ENCODE measurements around the gene KATNIP. TPM values are rescaled to one million over a fixed set of nuclear protein-coding genes. Genes with fewer than 3 reads are reported as not detected.

Gene KATNIP
- total RNA-seq = 19.3 and 27.5 TPM in 2 replicates

DNA sequence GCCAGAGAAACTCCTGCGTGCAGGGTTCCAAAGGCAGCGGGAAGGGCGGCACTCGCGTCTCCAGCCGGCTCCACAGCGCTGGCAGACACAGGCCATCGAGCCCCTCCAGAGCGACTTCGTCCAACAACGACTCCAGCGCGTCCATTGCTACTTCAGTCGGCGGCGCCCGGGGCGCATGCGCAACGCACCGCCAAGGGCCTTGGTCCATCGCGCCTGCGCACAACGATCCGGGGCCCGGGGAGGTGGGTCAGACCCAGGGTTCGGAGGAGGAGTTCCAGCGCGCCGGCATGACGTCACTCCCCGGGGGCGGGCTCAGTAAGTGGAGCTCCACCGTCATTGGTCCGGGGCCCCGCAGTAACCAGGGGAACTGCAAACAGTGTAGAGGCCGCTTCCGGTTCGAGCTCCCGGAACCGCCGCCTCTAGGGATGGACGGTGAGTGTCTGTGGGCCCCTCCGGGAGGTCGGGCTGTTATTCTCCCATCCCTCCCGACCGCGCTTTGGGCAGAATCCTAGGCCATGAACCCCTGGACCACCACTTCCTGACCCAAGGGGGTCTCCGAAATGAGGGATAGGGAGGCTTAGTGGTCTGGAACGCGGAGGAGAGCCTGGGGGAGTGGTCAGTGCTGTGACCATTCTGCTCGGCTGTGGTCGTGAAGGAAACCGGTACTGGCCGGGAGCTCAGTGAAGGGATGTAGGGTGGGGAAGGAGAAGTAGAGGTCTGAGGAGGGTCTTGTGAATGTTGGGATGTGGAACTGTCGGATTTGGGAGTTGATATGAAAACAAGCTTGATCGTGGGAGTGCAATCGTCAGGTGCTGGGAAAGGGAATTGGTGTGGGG, at the start of gene KATNIP, which contains the start of gene GTF3C1:
Gene KATNIP (plus strand): TSS at position 399 of the 836 bp plus-strand sequence. CDS start 27 bp downstream, at position 426.
Gene GTF3C1 (minus strand): TSS at position 168 of the 836 bp plus-strand sequence. CDS start 23 bp downstream, at position 145.
- peak; percentile 66 for DNase-seq (ENCODE audit: extremely low read depth, low read depth, low spot score)

DNA sequence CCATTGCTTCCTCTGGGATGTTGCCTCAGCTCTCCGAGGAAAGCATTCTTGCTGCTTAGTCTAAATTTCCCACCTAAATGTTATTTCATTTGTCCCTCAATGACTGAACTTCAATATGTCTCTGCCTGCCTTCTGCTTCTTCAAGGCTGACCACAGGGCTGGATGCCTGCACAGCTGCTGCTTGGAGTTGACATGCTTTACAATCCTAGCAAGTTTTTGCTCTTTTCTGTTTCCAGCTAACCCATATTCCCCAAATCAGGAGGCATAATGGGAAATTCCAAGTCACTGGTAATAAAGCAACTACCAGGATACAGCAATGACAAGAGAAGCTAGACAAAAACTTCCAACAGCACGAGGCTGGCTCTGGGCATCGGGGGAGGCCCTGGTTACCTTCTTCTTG, 49.1 kb upstream of the KATNIP start:
- no peak for DNase-seq (ENCODE audit: extremely low read depth, low read depth, low spot score)

GRCh38 chr16:27503662-27504061, 46.3 kb upstream of the KATNIP start:
- no peak for DNase-seq (ENCODE audit: extremely low read depth, low read depth, low spot score)

GRCh38 chr16:27505297-27506236, 44.4 kb upstream of the KATNIP start:
- no peak for DNase-seq (ENCODE audit: extremely low read depth, low read depth, low spot score)

DNA sequence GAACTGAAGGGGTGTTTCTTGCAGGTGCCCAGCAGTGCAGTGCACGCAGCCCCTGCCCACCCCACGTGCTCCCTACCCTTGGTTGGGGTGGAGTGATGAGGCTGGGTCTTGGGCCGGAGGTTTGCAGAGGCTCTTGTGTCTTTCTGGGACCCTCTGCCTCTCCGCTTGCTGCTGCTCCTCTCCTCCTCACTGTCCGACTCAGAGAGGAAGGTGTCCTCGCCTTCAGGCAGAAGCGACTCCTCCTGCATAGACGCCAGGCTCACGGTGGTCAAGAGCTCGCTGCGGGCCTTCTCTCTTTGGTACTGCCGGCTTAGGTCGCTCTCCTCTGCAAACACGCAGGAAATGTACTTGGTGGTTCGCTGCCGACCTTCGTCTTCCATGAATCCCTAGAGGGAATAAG, 43.2 kb upstream of the KATNIP start:
- DNase-seq (ENCODE audit: extremely low read depth, low read depth, low spot score) = no peak

GRCh38 chr16:27508476-27508875, 41.5 kb upstream of the KATNIP start:
- DNase-seq (ENCODE audit: extremely low read depth, low read depth, low spot score) = no peak

DNA sequence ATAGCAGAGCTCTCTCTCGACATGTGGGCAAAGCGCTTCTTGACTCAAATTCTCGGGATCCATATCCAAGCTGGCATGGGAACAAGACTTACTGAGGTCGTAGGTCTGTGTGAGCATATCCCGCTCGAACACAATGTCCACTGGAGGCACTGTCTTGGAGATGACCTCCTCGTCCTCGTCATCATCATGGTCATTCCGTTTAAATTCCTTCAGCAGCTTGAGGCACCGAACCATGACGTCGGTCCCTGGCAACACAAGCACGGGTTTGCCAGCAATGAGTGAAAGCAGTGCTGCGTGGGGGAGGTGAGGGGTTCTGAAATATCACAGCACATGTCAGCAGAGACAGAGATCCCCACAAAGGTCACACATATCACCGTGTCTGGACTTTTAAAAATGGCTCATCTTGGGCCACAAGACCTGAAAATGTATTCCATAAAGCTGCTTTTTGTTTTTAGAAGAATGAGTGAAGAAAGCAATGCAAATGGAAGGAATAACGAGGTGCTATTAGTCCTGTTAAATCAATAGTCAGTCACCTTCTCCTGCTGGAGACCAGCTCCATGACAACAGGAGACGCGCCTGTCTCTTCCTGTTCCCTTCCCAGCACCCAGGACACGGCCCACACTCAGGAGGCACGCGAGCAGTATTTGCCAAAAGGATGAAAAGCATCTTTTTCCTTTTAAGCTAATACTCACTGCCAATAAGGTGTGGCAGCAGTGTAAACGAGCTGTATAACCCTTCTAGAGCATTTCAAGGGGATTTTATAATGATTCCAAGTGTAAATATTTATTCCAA, 38.1 kb upstream of the KATNIP start:
- DNase-seq (ENCODE audit: extremely low read depth, low read depth, low spot score) = no peak

DNA sequence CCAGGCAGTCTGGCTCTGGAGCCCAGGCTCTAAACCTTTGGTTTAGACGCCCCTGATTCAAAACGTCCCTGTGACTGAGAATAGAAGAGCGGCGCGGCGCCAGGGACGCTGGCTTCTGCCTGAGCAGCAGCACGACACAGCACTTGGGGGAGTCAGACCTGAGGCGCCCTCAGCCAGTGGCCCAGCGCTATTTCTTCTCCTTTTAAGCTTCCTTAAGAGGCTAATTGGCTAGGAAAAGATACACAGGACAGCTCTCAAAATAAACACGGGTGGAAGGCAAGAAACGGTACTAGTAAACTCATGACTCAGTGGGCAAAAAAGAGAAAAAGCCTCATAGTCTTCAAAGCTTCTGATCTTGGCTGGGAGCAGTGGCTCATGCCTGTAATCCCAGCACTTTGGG, 35.1 kb upstream of the KATNIP start:
- no peak for DNase-seq (ENCODE audit: extremely low read depth, low read depth, low spot score)

DNA sequence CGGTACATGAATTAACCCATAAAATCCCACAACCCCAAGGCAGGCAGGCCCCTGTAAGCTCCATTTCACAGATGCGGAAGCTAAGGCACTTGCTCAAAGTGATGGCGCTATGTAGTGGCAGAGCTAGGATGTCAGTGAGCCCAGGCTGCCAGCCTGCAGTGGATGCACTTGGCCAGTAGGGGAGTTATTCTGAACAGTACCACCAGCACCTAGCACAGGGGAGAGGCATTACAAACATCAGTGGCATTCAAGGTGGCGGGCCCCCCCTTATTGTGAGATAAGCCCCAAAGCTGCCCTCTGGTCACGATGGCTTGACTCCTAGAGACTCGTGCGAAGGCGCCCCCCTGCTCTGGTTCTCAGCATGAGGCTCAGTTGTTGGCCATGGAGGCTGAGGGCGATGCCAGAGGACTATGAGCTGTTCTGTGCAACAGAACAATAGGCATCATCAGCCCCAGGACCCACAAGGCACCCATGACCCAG, 34.0 kb upstream of the KATNIP start:
- DNase-seq (ENCODE audit: extremely low read depth, low read depth, low spot score) = no peak

GRCh38 chr16:27516365-27516764, 33.6 kb upstream of the KATNIP start:
- DNase-seq (ENCODE audit: extremely low read depth, low read depth, low spot score) = no peak

GRCh38 chr16:27517664-27518063, 32.3 kb upstream of the KATNIP start:
- DNase-seq (ENCODE audit: extremely low read depth, low read depth, low spot score) = no peak

- no peak for DNase-seq (ENCODE audit: extremely low read depth, low read depth, low spot score)
These were observed 31.7 kb upstream of the KATNIP start for GRCh38 chr16:27518226-27518625.

- DNase-seq (ENCODE audit: extremely low read depth, low read depth, low spot score) = peak; percentile 64
These were observed 28.8 kb upstream of the KATNIP start for GRCh38 chr16:27520982-27521673.

- DNase-seq (ENCODE audit: extremely low read depth, low read depth, low spot score) = no peak
These were observed 27.7 kb upstream of the KATNIP start for GRCh38 chr16:27522173-27522707.

GRCh38 chr16:27526180-27526579, 23.8 kb upstream of the KATNIP start:
- DNase-seq (ENCODE audit: extremely low read depth, low read depth, low spot score) = no peak

- no peak for DNase-seq (ENCODE audit: extremely low read depth, low read depth, low spot score)
These were observed 21.6 kb upstream of the KATNIP start for GRCh38 chr16:27528294-27528693.

DNA sequence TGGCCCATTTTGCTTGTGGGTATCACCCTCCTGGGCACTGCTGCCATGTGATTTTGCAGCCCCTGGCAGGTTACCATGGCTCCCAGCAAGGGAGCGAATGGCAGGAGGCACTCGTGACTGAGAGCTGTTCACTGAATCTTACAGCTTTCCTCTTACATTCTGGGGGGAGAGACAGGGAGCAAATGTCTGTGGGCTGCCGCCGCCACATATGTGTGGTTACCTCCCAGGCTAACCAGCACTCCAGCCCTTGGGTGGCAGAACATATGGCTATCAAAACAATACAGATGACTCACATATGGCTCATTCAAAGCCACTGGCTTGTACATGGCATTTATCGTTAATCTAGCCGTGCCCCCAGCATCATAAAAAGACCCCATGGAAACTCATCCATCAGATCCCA, 20.0 kb upstream of the KATNIP start:
- no peak for DNase-seq (ENCODE audit: extremely low read depth, low read depth, low spot score)

DNA sequence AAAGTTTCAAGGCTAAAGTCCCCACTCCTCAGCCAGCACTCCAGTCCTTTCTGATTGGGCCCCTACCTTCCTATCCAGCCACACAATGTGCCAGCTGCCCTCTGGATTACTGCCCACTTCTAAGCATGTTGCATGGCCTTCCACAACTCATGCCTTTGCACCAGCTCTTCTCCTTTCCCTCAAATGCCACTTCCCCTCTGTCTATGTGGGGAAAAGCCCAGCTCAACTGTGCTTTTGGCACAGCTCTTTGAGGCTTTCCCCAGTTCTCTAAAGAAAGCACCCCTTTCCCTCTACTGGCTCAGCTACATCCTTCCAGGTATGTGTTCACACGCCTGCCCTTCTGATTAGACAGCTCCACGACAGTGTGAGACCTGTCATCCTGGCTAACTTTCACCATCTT, 18.8 kb upstream of the KATNIP start:
- no peak for DNase-seq (ENCODE audit: extremely low read depth, low read depth, low spot score)

Measured in glomerular endothelial cell (primary cell).